8988T (cell line): Measurements from ENCODE around the gene PPP2R5B.

Experiments used
- DNase-seq: peaks from one replicate; pipeline ENCODE4 v3.0.0; 2011

PPP2R5B gene

GRCh38 chr11:64888729-64889511, 35.6 kb upstream of the PPP2R5B start:
- DNase-seq, result peak; percentile 40

- no peak for DNase-seq
These were observed 34.0 kb upstream of the PPP2R5B start for GRCh38 chr11:64890522-64890939.

GRCh38 chr11:64891215-64891848, 33.2 kb upstream of the PPP2R5B start:
- DNase-seq, result no peak

GRCh38 chr11:64891880-64892279, 32.6 kb upstream of the PPP2R5B start:
- DNase-seq, result no peak

- DNase-seq, result no peak
These were observed 32.1 kb upstream of the PPP2R5B start for GRCh38 chr11:64892411-64892831.

GRCh38 chr11:64892838-64893193, 31.7 kb upstream of the PPP2R5B start:
- no peak for DNase-seq

GRCh38 chr11:64893194-64894069, 31.1 kb upstream of the PPP2R5B start:
- DNase-seq, result no peak

GRCh38 chr11:64894070-64894811, 30.2 kb upstream of the PPP2R5B start:
- DNase-seq, result peak; percentile 93

GRCh38 chr11:64894812-64895452, 29.6 kb upstream of the PPP2R5B start:
- no peak for DNase-seq

- DNase-seq, result no peak
These were observed 28.0 kb upstream of the PPP2R5B start for GRCh38 chr11:64896448-64897022.

- no peak for DNase-seq
These were observed 27.0 kb upstream of the PPP2R5B start for GRCh38 chr11:64897381-64898075.

- no peak for DNase-seq
These were observed 26.4 kb upstream of the PPP2R5B start for GRCh38 chr11:64898076-64898445.

- DNase-seq, result no peak
These were observed 25.9 kb upstream of the PPP2R5B start for GRCh38 chr11:64898541-64898940.

- DNase-seq, result peak; percentile 48
These were observed 24.2 kb upstream of the PPP2R5B start for GRCh38 chr11:64900263-64900678.

- no peak for DNase-seq
These were observed 23.7 kb upstream of the PPP2R5B start for GRCh38 chr11:64900774-64901173.

GRCh38 chr11:64902102-64902900, 22.2 kb upstream of the PPP2R5B start:
- DNase-seq, result no peak

GRCh38 chr11:64903291-64903833, 21.1 kb upstream of the PPP2R5B start:
- no peak for DNase-seq

GRCh38 chr11:64905516-64906313, 18.8 kb upstream of the PPP2R5B start:
- DNase-seq, result no peak

GRCh38 chr11:64906314-64906635, 18.2 kb upstream of the PPP2R5B start:
- no peak for DNase-seq
